ENCODE results near the gene LIPF. TPM values are rescaled to one million over a fixed set of nuclear protein-coding genes. Genes with fewer than 3 reads are reported as not detected.

The LIPF gene
- total RNA-seq, 4 donors from 2014 or later = 0.57 TPM; not detected in 3

- Histone ChIP-seq H3K27ac (no peak overlapping the region), H3K36me3 (no peaks in the 10 kb centered on the region), H3K4me1 (no peaks in the 10 kb centered on the region), H3K9me3 (no peaks in the 10 kb centered on the region), H3K27me3 (no peaks in the 10 kb centered on the region), H3K4me3 (no peak overlapping the region)
- no peak for DNase-seq
- WGBS, 2 donors = 61 to 69% methylated on average over 2 of the region's 2 CpGs
- TF ChIP-seq POLR2A (IDR thresholded peaks at IDR 0.05) = no peak
- TF ChIP-seq, protein P1, sequence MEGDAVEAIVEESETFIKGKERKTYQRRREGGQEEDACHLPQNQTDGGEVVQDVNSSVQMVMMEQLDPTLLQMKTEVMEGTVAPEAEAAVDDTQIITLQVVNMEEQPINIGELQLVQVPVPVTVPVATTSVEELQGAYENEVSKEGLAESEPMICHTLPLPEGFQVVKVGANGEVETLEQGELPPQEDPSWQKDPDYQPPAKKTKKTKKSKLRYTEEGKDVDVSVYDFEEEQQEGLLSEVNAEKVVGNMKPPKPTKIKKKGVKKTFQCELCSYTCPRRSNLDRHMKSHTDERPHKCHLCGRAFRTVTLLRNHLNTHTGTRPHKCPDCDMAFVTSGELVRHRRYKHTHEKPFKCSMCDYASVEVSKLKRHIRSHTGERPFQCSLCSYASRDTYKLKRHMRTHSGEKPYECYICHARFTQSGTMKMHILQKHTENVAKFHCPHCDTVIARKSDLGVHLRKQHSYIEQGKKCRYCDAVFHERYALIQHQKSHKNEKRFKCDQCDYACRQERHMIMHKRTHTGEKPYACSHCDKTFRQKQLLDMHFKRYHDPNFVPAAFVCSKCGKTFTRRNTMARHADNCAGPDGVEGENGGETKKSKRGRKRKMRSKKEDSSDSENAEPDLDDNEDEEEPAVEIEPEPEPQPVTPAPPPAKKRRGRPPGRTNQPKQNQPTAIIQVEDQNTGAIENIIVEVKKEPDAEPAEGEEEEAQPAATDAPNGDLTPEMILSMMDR (IDR thresholded peaks at IDR 0.05) = no peak
- intact Hi-C loops (cut with DNase I) = no loop called here
Measured at GRCh38 chr10:88672041-88672440, 7.8 kb downstream of the LIPF start.

- Histone ChIP-seq H3K4me1 (no peaks in the 10 kb centered on the region), H3K4me3 (no peak overlapping the region), H3K36me3 (no peaks in the 10 kb centered on the region), H3K9me3 (no peaks in the 10 kb centered on the region), H3K27me3 (no peaks in the 10 kb centered on the region), H3K27ac (no peak overlapping the region)
- intact Hi-C loops (cut with DNase I) = no loop called here
- TF ChIP-seq, protein P1 (IDR thresholded peaks at IDR 0.05) = no peak
- TF ChIP-seq POLR2A (IDR thresholded peaks at IDR 0.05) = no peak
- no peak for DNase-seq
- 61 to 75% methylated on average over 4 of the region's 4 CpGs for whole genome bisulfite sequencing, 2 donors
Measured at GRCh38 chr10:88676283-88677060, 12.2 kb downstream of the LIPF start.

DNA sequence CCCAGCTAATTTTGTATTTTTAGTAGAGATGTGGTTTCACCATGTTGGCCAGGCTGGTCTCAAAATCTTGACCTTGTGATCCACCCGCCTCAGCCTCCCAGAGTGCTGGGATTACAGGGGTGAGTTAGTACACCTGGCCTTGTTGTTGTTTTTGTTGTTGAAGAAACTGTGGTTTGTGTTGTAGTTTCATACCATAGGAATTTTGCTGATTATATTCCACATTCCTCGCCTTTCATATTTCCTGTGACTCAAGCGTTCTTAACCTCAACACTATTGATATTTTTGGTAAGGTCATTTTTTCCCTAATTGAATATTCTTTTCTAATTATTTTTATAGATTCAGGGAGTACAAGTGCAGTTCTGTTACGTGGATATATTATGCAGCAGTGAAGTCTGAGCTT, 16.7 kb downstream of the LIPF start:
- no peak for TF ChIP-seq POLR2A (IDR thresholded peaks at IDR 0.05)
- TF ChIP-seq, protein P1 (IDR thresholded peaks at IDR 0.05) = no peak
- WGBS, 2 donors = 86 to 93% methylated on average over 4 of the region's 4 CpGs
- intact Hi-C loops (cut with DNase I) = loop anchor here (10.0 kb wide), 1 partner anchor 134 kb away; no protein-coding TSS in a partner anchor
- H3K27me3 ChIP-seq = no peaks in the 10 kb centered on the region
- no peaks in the 10 kb centered on the region for H3K9me3 ChIP-seq
- no peaks in the 10 kb centered on the region for H3K36me3 ChIP-seq
- no peak overlapping the region for H3K4me3 ChIP-seq
- no peaks in the 10 kb centered on the region for H3K4me1 ChIP-seq
- DNase-seq = no peak
- H3K27ac ChIP-seq = no peak overlapping the region

DNA sequence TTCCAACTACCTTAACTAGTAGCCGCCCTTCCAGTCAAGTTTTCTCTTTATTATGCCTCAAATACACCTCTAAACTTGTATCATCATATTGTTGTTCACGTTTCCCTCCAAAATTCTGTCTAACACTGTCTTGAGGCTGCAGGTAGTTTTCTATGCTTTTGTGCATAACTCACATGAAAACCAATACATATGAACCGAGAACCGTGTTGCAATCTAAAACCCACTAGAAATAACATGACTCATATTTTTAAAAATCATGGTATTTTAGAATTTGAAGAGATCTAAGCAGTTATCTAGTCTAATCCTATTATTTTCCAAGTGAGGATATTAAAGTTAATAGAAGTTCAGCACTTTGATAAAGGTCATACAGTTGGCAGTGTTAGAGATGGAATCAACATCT, 18.2 kb downstream of the LIPF start:
- no peaks in the 10 kb centered on the region for H3K9me3 ChIP-seq
- no peaks in the 10 kb centered on the region for H3K27me3 ChIP-seq
- H3K36me3 ChIP-seq = no peaks in the 10 kb centered on the region
- H3K4me1 ChIP-seq = no peaks in the 10 kb centered on the region
- intact Hi-C loops (cut with DNase I) = loop anchor here (10.0 kb wide), 1 partner anchor 132 kb away; no protein-coding TSS in a partner anchor
- no peak overlapping the region for H3K27ac ChIP-seq
- 87 to 94% methylated on average over 4 of the region's 4 CpGs for WGBS, 2 donors
- DNase-seq = no peak
- H3K4me3 ChIP-seq = no peak overlapping the region
- TF ChIP-seq, protein P1 (IDR thresholded peaks at IDR 0.05) = no peak
- no peak for TF ChIP-seq POLR2A (IDR thresholded peaks at IDR 0.05)

DNA sequence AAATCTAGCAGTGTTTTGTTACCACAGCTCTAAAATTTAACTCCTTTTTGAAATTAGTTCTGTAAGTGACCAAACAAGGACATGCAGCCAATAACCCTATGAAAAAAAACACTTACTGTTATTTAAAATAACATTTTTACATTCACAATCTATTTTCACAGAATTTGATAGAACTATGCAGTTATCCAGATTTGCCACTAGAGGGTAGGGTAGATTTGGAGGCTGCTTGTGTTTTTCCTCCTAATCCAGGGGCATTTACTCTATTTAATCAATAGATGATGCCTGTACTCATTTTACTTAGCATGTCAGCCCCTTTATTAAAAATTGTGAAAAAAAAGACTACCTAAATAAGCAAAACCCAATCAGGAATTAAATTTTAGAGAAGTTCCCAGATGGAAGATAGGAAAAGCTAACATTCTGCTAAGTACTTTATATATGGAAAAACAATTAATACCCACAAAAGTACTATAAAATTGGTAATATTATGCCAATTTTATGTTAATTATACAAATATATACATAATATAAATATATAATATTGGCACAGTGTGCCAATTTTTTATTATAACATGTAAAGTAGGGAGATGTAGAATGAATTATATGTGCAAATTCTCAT, 23.7 kb downstream of the LIPF start:
- Histone ChIP-seq H3K4me1 (no peaks in the 10 kb centered on the region), H3K27ac (no peak overlapping the region), H3K27me3 (no peaks in the 10 kb centered on the region), H3K36me3 (no peaks in the 10 kb centered on the region), H3K9me3 (no peaks in the 10 kb centered on the region), H3K4me3 (no peak overlapping the region)
- no peak for TF ChIP-seq POLR2A (IDR thresholded peaks at IDR 0.05)
- TF ChIP-seq, protein P1 (IDR thresholded peaks at IDR 0.05) = peak; percentile 41 to 74 (median 62)
- intact Hi-C loops (cut with DNase I) = loop anchor here (10.0 kb wide), 1 partner anchor 127 kb away; no protein-coding TSS in a partner anchor
- no peak for DNase-seq

Measured in esophagus squamous epithelium (tissue), 5 donors.